NCI-H526 (cell line): ENCODE data around the gene HNRNPA2B1.

ENCODE experiments used
- DNase-seq, 2 experiments: peaks; one replicate each; lab custom pipeline; 2025; lab: John Stamatoyannopoulos, UW

The HNRNPA2B1 gene

DNA sequence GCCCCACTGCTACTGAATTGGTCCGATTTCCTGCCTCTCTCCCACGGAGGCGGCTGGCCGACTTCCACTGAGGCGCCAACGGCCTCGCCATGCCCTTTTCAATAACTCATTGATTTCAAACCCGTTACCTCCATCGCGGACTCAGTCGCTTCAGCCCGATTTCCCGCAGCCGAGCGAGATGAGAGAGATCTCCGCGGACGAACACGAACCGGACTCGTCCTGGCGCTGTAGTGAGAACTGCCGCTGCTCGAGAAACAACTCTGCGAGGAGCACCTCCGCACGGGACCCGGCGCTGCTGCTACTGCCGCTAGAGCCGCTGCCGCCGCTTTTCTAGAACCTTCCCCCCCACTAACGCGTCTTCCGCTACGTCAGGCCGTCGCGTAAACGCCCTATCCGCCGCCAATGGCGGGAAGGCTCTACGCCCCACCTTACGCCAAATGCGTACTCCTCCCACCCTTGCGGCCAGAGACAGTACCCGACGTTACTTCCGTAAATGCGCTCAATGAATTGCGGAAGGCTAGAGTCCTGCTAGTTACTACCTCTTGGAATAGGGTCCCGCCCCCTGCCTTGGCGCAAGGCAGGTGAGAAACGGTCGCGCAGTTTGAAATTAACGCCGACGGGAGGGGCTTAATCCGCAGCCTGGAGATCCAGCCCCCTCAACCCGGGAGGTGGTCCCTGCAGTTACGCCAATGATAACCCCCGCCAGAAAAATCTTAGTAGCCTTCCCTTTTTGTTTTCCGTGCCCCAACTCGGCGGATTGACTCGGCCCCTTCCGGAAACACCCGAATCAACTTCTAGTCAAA lies at the start of gene HNRNPA2B1:
Gene HNRNPA2B1 (minus strand): TSS at position 303 of the 803 bp plus-strand sequence. CDS start 169 bp downstream, at position 134.
- peak; percentile 99 for DNase-seq

- DNase-seq = no peak
Observed at GRCh38 chr7:26250239-26250638, 49.7 kb upstream of the HNRNPA2B1 start.

- no peak for DNase-seq
Observed at GRCh38 chr7:26245150-26245549, 44.6 kb upstream of the HNRNPA2B1 start.

DNA sequence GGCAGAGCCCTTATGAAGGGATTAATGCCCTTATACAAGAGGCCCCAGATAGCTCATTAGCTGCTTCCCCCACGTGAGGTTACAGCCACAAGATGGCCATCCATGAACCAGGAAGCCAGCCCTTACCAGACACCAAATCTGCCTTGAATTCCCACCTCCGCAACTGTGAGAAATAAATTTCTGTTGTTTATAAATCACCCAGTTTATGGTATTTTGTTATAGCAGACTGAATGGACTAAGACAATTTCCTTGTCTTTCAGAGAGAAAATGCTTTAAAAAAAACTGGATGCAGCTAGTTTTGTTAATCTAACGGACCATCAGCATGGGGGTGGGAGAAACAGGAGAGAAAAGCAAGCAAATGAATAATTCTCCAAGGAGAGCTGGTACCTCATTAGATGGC lies 37.5 kb upstream of the HNRNPA2B1 start:
- no peak for DNase-seq

GRCh38 chr7:26237035-26237807 lies 36.7 kb upstream of the HNRNPA2B1 start:
- no peak for DNase-seq

DNA sequence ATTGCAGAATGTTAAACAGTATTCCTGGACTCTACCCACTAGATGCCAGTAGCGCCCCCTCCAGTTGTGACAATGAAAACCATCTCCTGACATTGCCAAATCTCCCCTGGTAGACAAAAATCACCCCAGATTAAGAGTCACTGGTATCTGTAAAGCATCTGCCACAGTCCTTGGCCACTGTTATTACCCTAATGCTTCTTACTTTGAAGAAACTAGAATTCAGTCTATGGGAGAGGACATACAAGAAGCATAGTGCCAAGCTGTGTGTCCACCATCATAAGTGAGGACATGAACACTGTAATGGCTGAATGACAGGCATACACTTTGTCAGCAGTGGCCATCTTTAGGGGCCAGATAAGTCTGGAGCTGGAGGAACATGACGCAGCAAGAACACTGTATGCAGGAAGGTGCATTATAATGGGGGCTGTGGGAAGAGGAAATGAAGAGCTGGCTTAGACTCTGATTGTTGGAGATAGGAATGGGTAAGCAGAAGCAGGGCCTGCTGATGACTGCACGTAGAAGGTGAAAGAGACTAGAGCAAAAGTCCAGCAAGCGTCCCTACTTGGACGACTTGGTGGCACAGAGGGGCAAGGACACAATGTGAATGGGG lies 33.5 kb upstream of the HNRNPA2B1 start:
- no peak for DNase-seq

GRCh38 chr7:26227987-26228386 lies 27.4 kb upstream of the HNRNPA2B1 start:
- DNase-seq = no peak

DNA sequence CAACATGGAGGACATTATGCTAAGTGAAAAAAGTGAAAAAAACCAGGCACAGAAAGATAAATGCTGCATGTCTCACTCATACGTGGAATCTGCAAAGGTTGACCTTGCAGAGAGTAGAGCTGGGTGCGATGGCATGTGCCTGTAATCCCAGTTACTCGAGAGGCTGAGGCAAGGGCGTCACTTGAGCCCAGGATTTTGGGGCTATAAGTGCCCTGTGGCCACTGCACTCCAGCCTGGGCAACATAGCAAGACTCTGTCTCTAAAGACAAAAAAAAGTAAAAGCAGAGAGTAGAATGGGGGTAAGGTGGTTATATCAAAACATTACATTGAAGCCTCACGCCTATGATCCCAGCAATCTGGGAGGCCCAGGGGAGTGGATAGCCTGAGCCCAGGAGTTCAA lies 23.8 kb upstream of the HNRNPA2B1 start:
- DNase-seq = no peak

GRCh38 chr7:26216049-26216448 lies 15.5 kb upstream of the HNRNPA2B1 start:
- DNase-seq = peak; percentile 53 to 73

GRCh38 chr7:26213807-26214515 lies 13.4 kb upstream of the HNRNPA2B1 start:
- no peak for DNase-seq

GRCh38 chr7:26212921-26213718 lies 12.6 kb upstream of the HNRNPA2B1 start:
- no peak for DNase-seq

DNA sequence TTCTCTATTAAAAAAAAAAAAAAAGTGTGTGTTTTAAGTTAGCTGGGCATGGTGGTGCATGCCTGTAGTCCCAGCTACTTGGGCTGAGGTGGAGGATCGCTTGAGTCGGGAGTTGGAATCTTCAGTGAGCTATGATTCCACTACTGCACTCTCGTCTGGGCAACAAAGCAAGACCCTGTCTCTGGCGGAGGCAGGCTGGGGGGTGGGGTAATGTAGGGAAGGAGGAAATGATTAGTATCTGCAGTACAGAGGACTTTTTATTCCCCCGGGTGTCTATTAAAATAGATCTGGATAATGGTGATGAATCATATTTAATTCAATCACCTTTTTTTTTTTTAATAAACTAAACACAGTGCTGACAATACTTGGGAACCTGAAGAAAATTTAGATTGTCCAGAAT lies 7.5 kb upstream of the HNRNPA2B1 start:
- DNase-seq = no peak

DNA sequence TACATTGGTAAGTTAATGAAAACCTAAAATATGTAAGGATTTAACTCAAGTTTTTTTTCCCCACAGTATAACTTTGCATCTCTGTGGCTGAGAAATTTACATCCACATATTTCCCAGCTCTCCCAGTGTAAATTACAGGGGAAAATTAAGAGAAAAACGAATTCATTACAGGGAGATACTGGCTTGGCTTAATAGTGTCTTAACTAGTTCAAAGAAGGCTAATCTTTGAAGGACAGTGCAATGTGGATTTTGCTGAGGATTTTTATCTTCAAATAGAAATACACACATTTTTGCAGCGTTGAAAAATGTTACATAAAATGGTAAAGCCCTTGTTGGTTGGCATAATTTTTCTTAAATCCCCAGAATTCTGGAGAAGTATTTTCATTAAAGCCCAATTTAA lies 2.5 kb upstream of the HNRNPA2B1 start:
- DNase-seq = no peak

DNA sequence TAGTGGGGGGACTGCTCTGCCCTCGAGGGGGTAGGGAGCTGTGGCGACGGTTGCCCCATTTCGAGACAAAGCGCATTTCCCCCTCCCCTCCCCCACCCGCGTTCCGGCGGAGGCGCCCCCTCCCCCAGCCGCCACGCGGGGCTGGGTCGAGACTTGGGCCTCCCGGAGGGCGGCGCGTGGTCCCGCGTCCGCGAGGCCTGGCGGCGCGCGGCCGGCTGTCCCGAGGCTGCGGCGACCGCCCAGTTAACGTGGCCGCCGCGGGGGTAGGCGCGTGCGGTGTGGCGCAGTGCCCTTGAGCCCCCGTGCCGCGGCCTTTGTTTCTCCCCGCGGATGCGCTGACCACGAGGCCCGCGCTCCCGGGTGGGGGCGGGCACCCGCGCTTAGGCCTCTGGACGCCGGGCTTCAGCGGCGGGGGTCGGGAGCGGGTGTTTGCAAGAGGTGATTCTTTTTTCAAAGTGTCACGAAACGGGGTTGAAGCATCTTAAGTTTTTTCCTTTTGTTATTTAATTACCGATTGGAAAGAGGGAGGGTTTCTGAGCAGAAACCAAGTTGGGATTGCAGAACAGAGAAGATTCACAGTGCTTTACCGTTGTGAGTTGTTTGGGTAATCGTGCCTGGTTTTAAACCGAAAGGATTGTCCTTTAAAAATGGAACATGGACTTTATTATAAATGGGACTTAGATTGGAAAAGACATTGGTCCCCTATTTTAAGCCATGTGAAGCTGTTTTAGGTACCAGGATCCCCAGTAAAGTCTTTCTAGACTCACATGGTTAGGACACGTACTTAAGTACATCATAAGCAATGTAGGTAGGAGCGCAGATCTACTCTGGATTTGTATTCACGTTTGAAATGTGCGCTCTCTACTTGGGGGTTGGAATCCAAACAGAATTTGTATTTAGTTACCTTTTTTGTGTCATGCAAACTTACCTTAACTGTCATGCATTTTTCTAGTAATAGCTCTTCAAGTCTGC lies 1.8 kb upstream of the HNRNPA2B1 start:
- DNase-seq = peak in 1 of 2 experiments; percentile 65

DNA sequence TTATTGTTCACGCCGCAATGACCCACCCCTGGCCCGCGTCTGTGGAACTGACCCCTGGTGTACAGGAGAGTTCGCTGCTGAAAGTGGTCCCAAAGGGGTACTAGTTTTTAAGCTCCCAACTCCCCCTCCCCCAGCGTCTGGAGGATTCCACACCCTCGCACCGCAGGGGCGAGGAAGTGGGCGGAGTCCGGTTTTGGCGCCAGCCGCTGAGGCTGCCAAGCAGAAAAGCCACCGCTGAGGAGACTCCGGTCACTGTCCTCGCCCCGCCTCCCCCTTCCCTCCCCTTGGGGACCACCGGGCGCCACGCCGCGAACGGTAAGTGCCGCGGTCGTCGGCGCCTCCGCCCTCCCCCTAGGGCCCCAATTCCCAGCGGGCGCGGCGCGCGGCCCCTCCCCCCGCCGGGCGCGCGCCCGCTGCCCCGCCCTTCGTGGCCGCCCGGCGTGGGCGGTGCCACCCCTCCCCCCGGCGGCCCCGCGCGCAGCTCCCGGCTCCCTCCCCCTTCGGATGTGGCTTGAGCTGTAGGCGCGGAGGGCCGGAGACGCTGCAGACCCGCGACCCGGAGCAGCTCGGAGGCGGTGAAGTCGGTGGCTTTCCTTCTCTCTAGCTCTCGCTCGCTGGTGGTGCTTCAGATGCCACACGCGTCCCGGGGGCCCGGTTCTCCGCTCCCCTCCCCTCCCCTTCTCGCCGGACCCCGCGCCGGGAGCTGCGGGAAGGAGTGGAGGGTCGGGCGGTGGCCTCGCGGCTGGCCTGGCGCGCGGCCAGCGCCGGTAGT lies 887 bp upstream of the HNRNPA2B1 start, which contains the start of gene CBX3:
Gene CBX3 (plus strand): TSS at position 499 of the 772 bp plus-strand sequence. CDS start 1,254 bp downstream, outside the sequence.
- DNase-seq = peak; percentile 94 to 96

- DNase-seq = peak; percentile 62 to 82
Observed at GRCh38 chr7:26200038-26200443, 505 bp downstream of the HNRNPA2B1 start.

- DNase-seq = peak; percentile 52 to 82
Observed at GRCh38 chr7:26199301-26200037, 1.1 kb downstream of the HNRNPA2B1 start.

- no peak for DNase-seq
Observed at GRCh38 chr7:26198781-26199169, 1.8 kb downstream of the HNRNPA2B1 start.
